Hematopoietic multipotent progenitor cell treated with erythropoietin and hydrocortisone succinate and interleukin-3 and kit ligand, for 17 days (in vitro differentiated cells): ENCODE measurements around the gene CRHR1.
A peak's percentile ranks its signal among the peaks of the same experiment; 100 is the strongest.
"Not testable (repeated sequence)": the region's sequence is repeated elsewhere in the genome, so short reads cannot be mapped to it uniquely, and the experiment has no call there.

Experiments
- DNase-seq: peaks from one replicate; pipeline ENCODE4 v3.0.0-alpha.2; 2015; ENCODE audit warnings: low spot score

CRHR1 gene

GRCh38 chr17:45846223-45846622 lies 62.1 kb downstream of the CRHR1 start:
- DNase-seq = no peak

- no peak for DNase-seq
Measured at GRCh38 chr17:45846646-45847045, 62.5 kb downstream of the CRHR1 start.

GRCh38 chr17:45847101-45847500 lies 63.0 kb downstream of the CRHR1 start:
- DNase-seq = no peak

GRCh38 chr17:45847747-45848146 lies 63.6 kb downstream of the CRHR1 start:
- no peak for DNase-seq

GRCh38 chr17:45848405-45848804 lies 64.3 kb downstream of the CRHR1 start:
- DNase-seq = no peak

- DNase-seq = no peak
Measured at GRCh38 chr17:45848868-45849535, 64.9 kb downstream of the CRHR1 start.

GRCh38 chr17:45849536-45849990 lies 65.4 kb downstream of the CRHR1 start:
- DNase-seq = no peak

GRCh38 chr17:45850011-45850410 lies 65.9 kb downstream of the CRHR1 start:
- no peak for DNase-seq

- no peak for DNase-seq
Measured at GRCh38 chr17:45850468-45850867, 66.3 kb downstream of the CRHR1 start.

- no peak for DNase-seq
Measured at GRCh38 chr17:45851022-45851421, 66.9 kb downstream of the CRHR1 start.

GRCh38 chr17:45851464-45851863 lies 67.3 kb downstream of the CRHR1 start:
- DNase-seq = no peak

GRCh38 chr17:45851873-45852272 lies 67.8 kb downstream of the CRHR1 start:
- no peak for DNase-seq

GRCh38 chr17:45852535-45853297 lies 68.6 kb downstream of the CRHR1 start:
- peak; percentile 55 for DNase-seq

- DNase-seq = no peak
Measured at GRCh38 chr17:45854209-45854608, 70.1 kb downstream of the CRHR1 start.

GRCh38 chr17:45855691-45856336 lies 71.7 kb downstream of the CRHR1 start:
- DNase-seq = no peak

- no peak for DNase-seq
Measured at GRCh38 chr17:45857977-45858708, 74.0 kb downstream of the CRHR1 start.

- DNase-seq = no peak
Measured at GRCh38 chr17:45861165-45861564, 77.0 kb downstream of the CRHR1 start.

- not testable (repeated sequence) for DNase-seq
Measured at GRCh38 chr17:45862127-45862526, 78.0 kb downstream of the CRHR1 start.

GRCh38 chr17:45863857-45864654 lies 79.9 kb downstream of the CRHR1 start:
- no peak for DNase-seq

- DNase-seq = no peak
Measured at GRCh38 chr17:45867171-45867570, 83.1 kb downstream of the CRHR1 start.

- no peak for DNase-seq
Measured at GRCh38 chr17:45867702-45868101, 83.6 kb downstream of the CRHR1 start.

- DNase-seq = no peak
Measured at GRCh38 chr17:45868276-45868675, 84.2 kb downstream of the CRHR1 start.
